Gastrocnemius medialis (tissue), 4 donors: ENCODE data around the gene RRP1.

Experiments
- POLR2A ChIP-seq, 2 donors: fragments of 450-650 bp; IDR thresholded peaks; one replicate each; pipeline ENCODE4 v1.6.1; 2017; ENCODE audit warnings: antibody characterized with exemption in 2 of 2, mild to moderate bottlenecking in 2 of 2, moderate library complexity in 2 of 2
- TF ChIP-seq, protein P1 (sequence below), 5 experiments: fragments of 450-650 bp in 3 of 5; fragments of 200-600 bp in 2 of 5; sonication (generic) in 2 of 5; IDR thresholded peaks in 4 of 5; conservative IDR thresholded peaks in 1 of 5; 1 replicate in 4 of 5; 2 replicates in 1 of 5; pipeline ENCODE4 v1.5.1; 2016 to 2019; ENCODE audit warnings: antibody characterized with exemption in 5 of 5, mild to moderate bottlenecking in 3 of 5, moderate library complexity in 3 of 5

GRCh38 chr21:43782431-43783097, 6.8 kb upstream of the RRP1 start:
- TF ChIP-seq, protein P1, sequence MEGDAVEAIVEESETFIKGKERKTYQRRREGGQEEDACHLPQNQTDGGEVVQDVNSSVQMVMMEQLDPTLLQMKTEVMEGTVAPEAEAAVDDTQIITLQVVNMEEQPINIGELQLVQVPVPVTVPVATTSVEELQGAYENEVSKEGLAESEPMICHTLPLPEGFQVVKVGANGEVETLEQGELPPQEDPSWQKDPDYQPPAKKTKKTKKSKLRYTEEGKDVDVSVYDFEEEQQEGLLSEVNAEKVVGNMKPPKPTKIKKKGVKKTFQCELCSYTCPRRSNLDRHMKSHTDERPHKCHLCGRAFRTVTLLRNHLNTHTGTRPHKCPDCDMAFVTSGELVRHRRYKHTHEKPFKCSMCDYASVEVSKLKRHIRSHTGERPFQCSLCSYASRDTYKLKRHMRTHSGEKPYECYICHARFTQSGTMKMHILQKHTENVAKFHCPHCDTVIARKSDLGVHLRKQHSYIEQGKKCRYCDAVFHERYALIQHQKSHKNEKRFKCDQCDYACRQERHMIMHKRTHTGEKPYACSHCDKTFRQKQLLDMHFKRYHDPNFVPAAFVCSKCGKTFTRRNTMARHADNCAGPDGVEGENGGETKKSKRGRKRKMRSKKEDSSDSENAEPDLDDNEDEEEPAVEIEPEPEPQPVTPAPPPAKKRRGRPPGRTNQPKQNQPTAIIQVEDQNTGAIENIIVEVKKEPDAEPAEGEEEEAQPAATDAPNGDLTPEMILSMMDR (IDR thresholded peaks at IDR 0.05 in 4 of 5, conservative IDR thresholded peaks at IDR 0.05 in 1 of 5) = no peak
- TF ChIP-seq POLR2A (IDR thresholded peaks at IDR 0.05) = no peak
